A549 (cell line): ENCODE results near the gene EAF1.

Experiments
- CEBPB ChIP-seq, 2 experiments: fragments of >200 bp in 1 of 2; sonication (Bioruptor Twin) in 1 of 2; formaldehyde crosslinking in 1 of 2; IDR thresholded peaks; 2 replicates each; pipeline ENCODE4 v1.6.1; 2012 to 2016
- CTCF ChIP-seq: fragments of >200 bp; sonication (Bioruptor Twin); formaldehyde crosslinking; IDR thresholded peaks from 3 replicates; pipeline ENCODE4 v1.5.1; 2016
- PBX3 ChIP-seq: IDR thresholded peaks from 2 replicates; pipeline ENCODE4 v1.6.1; 2012
- POLR2A ChIP-seq: IDR thresholded peaks from 2 replicates; pipeline ENCODE4 v1.6.1; 2012; ENCODE audit warnings: mild to moderate bottlenecking, low read length
- RAD21 ChIP-seq, 2 experiments: fragments of >200 bp in 1 of 2; sonication (Bioruptor Twin) in 1 of 2; formaldehyde crosslinking in 1 of 2; IDR thresholded peaks in 1 of 2; conservative IDR thresholded peaks in 1 of 2; 2 replicates in 1 of 2; 3 replicates in 1 of 2; pipeline ENCODE4 v1.6.1; 2012 to 2018; ENCODE audit warnings: inconsistent platforms in 1 of 2
- SREBF2 ChIP-seq: fragments of 450-650 bp; IDR thresholded peaks from 2 replicates; pipeline ENCODE4 v1.6.1; 2014; ENCODE audit warnings: mild to moderate bottlenecking, moderate library complexity

- no peak for TF ChIP-seq SREBF2
- TF ChIP-seq POLR2A: no peak
- TF ChIP-seq CTCF: no peak
- no peak for TF ChIP-seq RAD21 (conservative IDR thresholded peaks at IDR 0.05 in 1 of 2, IDR thresholded peaks at IDR 0.05 in 1 of 2)
- TF ChIP-seq CEBPB (IDR thresholded peaks at IDR 0.05): no peak
- TF ChIP-seq PBX3: no peak
Observed at GRCh38 chr3:15385901-15386653, 41.3 kb upstream of the EAF1 start.
